Measurements from ENCODE around the gene FADS1.

FADS1 gene

DNA sequence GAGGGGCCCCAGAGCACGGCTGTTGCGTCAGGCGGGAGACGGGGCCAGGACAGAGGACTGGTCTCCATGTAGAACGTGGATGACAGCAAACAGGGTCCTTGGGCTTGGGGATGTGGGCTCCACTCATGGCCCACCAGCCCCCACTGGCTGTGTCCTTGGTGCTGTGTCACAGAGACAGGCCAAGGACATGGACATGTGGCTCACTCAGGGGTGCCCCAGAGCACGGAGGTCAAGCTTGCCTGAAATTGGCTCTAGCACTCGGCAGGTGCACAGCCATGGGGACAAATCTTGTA, 25.7 kb upstream of the FADS1 start:
- no peak for DNase-seq (ENCODE audit: low read depth)
- H3K4me3 ChIP-seq (ENCODE audit: low read length): no peak overlapping the region
- no peak for TF ChIP-seq CTCF (IDR thresholded peaks at IDR 0.05; ENCODE audit: insufficient read depth, low read depth, low read length, missing control alignments)

DNA sequence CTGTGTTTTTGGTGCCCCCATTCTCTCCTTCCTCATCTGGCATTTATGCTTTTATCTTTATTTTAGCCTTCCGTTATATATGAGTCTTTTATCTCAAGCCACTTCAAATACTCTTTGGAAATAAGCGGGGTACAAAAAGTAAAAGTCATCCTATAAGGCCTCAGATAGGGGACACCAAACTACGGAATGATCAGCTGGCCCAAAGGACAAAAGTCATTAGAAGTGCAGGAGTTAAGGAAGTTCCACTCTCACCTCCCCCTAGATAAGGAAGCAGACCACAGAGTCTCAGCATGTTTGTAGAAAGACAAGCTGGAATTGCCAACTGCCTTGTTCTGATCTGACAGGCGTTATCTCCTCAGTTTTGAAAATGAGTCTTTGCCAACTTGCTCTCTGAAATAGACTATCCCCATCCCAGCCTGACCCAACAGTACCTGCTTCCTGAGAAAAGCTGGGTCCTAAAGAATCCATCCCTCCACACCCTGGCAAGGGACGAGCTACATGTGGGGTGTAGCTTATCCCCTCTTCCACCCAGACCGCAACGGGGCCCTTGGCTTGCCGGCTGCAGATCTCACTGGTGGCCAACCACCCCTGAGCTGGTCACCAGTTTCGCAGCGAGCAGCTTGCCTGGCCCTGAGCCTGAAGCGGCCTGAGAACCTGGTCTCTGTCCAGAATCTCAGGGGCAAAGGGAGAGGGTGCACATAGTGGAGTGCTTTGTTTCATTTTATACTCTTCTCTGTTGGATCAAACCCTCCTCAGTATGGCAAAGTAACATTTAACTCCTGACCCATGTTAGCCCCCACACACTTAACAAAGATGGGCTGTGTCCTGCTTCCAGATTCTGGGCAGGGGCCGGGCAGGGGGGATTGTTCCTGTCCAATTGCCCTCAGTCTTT, 25.1 kb upstream of the FADS1 start:
- no peak for TF ChIP-seq CTCF (IDR thresholded peaks at IDR 0.05; ENCODE audit: insufficient read depth, low read depth, low read length, missing control alignments)
- no peak overlapping the region for H3K4me3 ChIP-seq (ENCODE audit: low read length)
- no peak for DNase-seq (ENCODE audit: low read depth)

DNA sequence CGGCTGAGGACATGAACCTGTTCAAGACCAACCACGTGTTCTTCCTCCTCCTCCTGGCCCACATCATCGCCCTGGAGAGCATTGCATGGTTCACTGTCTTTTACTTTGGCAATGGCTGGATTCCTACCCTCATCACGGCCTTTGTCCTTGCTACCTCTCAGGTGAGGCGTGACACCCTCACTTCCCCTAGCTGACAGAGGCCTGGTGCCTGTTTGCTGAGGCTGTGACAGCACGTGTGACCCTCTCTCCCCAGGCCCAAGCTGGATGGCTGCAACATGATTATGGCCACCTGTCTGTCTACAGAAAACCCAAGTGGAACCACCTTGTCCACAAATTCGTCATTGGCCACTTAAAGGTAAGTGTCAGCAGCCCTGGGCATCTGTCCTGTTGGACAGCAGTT, 23.6 kb upstream of the FADS1 start:
- no peak for DNase-seq (ENCODE audit: low read depth)
- no peak for TF ChIP-seq CTCF (IDR thresholded peaks at IDR 0.05; ENCODE audit: insufficient read depth, low read depth, low read length, missing control alignments)
- no peak overlapping the region for H3K4me3 ChIP-seq (ENCODE audit: low read length)

- TF ChIP-seq CTCF (IDR thresholded peaks at IDR 0.05; ENCODE audit: insufficient read depth, low read depth, low read length, missing control alignments): no peak
- DNase-seq (ENCODE audit: low read depth): no peak
- no peak overlapping the region for H3K4me3 ChIP-seq (ENCODE audit: low read length)
These were observed 22.9 kb upstream of the FADS1 start for GRCh38 chr11:61839742-61840141.

GRCh38 chr11:61838921-61839320, 22.1 kb upstream of the FADS1 start:
- DNase-seq (ENCODE audit: low read depth): no peak
- no peak for TF ChIP-seq CTCF (IDR thresholded peaks at IDR 0.05; ENCODE audit: insufficient read depth, low read depth, low read length, missing control alignments)
- no peak overlapping the region for H3K4me3 ChIP-seq (ENCODE audit: low read length)

- no peak overlapping the region for H3K4me3 ChIP-seq (ENCODE audit: low read length)
- no peak for DNase-seq (ENCODE audit: low read depth)
- no peak for TF ChIP-seq CTCF (IDR thresholded peaks at IDR 0.05; ENCODE audit: insufficient read depth, low read depth, low read length, missing control alignments)
These were observed 21.7 kb upstream of the FADS1 start for GRCh38 chr11:61838501-61838900.

DNA sequence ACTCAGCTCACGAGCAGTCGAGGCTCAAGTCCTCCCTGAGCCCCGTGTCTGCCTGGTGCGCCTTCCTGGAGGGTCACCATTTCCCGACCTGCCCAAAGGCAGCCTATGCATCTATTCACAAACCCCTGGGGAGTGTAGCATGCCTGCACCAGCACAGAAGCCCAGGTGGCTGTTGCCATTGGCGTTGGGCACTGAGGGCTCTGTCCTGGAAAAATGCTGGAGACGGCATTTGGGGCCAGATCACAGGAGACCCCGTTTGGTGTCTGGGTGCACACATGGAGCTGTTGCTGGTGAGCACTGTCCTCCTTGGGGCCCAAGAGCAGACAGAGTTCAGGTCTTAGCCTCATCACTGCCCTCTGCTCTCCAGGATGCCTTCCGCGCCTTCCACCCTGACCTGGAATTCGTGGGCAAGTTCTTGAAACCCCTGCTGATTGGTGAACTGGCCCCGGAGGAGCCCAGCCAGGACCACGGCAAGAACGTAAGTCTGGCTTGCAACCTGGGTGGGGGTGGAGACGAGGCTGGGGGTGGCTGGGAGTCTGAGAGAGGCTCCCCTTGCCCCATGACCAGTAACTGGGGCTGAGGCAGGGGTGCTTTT, 20.7 kb upstream of the FADS1 start:
- DNase-seq (ENCODE audit: low read depth): no peak
- no peak for TF ChIP-seq CTCF (IDR thresholded peaks at IDR 0.05; ENCODE audit: insufficient read depth, low read depth, low read length, missing control alignments)
- H3K4me3 ChIP-seq (ENCODE audit: low read length): no peak overlapping the region
